ENCODE results near the gene COL6A5.
"Not testable (repeated sequence)": the region's sequence is repeated elsewhere in the genome, so short reads cannot be mapped to it uniquely, and the experiment has no call there.

The COL6A5 gene, protein sequence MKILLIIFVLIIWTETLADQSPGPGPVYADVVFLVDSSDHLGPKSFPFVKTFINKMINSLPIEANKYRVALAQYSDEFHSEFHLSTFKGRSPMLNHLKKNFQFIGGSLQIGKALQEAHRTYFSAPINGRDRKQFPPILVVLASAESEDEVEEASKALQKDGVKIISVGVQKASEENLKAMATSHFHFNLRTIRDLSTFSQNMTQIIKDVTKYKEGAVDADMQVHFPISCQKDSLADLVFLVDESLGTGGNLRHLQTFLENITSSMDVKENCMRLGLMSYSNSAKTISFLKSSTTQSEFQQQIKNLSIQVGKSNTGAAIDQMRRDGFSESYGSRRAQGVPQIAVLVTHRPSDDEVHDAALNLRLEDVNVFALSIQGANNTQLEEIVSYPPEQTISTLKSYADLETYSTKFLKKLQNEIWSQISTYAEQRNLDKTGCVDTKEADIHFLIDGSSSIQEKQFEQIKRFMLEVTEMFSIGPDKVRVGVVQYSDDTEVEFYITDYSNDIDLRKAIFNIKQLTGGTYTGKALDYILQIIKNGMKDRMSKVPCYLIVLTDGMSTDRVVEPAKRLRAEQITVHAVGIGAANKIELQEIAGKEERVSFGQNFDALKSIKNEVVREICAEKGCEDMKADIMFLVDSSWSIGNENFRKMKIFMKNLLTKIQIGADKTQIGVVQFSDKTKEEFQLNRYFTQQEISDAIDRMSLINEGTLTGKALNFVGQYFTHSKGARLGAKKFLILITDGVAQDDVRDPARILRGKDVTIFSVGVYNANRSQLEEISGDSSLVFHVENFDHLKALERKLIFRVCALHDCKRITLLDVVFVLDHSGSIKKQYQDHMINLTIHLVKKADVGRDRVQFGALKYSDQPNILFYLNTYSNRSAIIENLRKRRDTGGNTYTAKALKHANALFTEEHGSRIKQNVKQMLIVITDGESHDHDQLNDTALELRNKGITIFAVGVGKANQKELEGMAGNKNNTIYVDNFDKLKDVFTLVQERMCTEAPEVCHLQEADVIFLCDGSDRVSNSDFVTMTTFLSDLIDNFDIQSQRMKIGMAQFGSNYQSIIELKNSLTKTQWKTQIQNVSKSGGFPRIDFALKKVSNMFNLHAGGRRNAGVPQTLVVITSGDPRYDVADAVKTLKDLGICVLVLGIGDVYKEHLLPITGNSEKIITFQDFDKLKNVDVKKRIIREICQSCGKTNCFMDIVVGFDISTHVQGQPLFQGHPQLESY (N-terminal part only)
- 0 reads per million in 2 donors for total RNA-seq

- no peak for DNase-seq
These were observed at the start of gene COL6A5 for GRCh38 chr3:130345487-130346079. Gene COL6A5 (plus strand): TSS chr3:130345672. CDS start chr3:130373639, 27,967 bp downstream.

- DNase-seq, result no peak
These were observed 45.9 kb upstream of the COL6A5 start for GRCh38 chr3:130299531-130299930.

DNA sequence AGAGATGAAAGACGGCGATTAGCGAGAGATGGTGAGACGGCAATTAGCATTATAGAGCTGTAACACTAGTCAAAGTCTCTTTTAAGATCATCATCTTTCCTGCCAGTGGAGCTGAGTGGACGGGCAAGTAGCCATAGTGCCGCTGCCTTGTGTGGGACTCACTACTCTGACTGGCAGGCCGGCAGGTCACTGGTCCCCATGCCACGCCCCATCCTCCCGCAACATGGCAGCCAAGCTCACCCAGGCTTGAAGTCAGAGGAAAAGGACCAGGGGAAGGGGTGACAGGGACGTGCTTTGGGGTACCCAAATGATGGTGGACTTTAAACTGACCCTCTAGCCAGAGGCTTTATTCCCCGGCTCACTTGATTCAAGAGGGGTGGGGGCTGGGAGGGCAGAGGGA, 44.6 kb upstream of the COL6A5 start:
- DNase-seq, result no peak

GRCh38 chr3:130310109-130310508, 35.4 kb upstream of the COL6A5 start:
- no peak for DNase-seq

DNA sequence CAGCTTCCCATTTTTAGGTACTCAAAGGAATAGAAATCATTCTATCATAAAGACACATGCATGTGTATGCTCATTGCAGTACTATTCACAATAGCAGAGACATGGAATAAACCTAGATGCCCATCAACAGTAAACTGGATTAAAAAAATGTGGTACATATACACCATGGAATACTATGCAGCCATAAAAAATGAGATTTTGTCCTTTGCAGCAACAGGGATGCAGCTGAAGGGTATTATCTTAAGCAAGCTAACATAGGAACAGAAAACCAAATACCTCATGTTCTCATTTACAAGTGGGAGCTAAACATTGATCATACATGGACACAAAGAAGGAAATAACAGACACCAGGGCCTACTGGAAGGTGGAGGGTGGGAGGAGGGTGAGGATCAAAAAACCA, 33.1 kb upstream of the COL6A5 start:
- no peak for DNase-seq

DNA sequence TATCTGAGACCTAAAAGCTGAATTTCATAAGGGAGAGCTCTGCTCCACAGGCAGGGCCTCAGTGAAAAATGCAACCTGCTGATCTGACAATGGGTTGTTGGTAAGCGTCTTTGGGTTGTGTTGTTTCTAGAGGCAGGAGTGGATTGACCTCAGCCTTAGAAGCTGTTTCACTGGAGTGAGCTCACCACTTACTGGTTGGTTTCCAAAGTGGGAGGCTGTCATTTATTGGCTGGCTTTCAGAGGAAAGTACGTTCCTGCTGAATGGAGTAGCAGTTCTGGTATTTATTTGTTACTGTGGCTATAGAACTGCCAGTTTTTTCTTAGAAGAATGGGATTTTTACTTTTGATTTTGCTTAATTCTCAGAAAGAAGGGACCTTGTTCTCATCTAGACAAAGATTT, 29.3 kb upstream of the COL6A5 start:
- no peak for DNase-seq

- no peak for DNase-seq
These were observed 22.0 kb upstream of the COL6A5 start for GRCh38 chr3:130323503-130323902.

DNA sequence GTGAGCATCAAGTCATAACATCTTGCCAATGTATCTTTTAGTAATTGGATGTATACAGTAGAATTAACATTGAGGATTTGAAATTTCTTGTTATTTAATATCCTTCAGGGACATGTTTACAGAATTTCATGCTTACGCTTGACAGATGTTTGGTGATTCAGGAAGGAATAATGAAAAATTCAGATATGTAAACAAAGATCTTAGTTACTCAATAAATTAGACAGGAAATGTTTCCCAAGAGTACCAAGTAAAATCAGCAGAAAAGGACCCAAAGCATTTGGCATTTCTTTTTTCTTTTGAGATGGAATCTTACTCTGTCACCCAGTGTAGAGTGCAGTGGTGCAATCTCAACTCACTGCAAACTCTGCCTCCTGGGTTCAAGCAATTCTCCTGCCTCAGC, 4.7 kb upstream of the COL6A5 start:
- DNase-seq, result no peak

DNA sequence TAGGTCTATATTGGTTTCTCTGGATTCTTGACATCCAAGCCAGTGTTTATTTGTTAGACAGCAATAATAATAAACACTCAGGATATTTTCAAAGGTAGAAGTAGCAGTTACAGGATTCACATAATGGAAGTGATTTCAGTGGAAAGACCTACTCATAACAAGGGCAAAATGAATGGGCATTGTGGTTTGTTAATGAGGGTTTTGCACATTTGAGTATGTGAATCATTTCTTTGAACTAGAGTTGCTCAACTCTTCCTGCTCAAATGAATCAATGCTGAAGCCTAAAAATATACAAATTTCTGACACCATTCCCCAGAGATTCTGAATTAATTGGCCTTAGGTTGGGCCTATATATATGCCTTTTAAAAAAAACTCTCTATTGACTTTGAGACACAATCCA, 4.1 kb upstream of the COL6A5 start:
- no peak for DNase-seq

DNA sequence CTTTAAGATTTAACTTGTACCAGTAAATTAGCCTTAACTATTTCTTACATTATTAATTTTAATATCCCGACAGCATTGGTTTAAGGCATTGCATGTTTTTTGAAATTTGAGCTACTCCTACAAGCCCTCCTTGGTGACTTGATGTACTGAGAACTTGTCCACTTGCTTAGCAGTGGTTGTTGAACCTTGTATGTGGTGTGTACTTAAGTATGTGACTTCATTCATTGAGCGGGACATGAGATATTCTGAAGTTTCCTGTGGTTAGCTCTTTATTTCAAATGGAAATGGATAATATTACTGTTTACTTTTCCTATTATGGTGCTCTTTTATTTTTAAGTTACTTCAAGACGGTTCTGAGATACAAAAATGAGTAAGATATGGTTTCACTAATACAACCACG, 3.6 kb upstream of the COL6A5 start:
- DNase-seq, result no peak

DNA sequence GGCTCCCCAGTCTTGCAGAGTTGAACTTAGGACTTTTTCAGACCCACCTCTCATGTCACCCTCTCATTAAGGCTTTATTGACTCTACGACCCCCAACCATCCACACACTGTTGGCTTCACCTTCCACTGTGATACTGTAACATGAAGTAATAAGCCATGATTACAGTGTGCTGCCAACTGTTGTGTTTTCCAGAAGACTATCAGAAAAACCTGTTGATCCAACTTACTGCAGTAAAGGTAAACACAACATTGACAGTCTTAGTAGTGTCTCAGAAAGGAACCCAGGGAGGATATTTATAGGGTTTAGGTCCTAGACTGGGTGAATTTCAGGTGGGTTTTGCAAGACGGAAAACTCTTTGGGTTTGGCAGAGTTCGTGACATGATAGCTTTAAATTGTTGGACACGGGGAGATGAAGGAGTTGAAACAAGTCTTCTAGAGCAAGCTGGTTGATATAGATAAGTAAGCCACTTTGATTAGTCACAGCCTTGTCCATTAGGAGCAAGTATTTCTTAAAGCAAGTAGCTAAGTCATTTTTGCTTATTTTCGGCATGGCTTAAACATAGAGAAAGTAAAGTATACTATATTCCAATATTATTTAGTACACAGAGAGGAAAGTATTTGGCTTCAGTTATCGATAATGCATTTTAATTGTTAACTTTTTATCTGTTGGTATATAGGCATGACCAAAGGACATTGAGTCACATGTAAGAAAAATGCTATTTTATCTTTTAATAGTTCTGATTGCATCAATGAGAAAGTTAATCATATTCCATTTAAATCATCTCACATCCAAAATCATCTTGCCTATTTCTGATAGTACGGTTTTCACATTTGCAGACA, 2.4 kb upstream of the COL6A5 start:
- no peak for DNase-seq

- DNase-seq, result not testable (repeated sequence)
These were observed 2.8 kb downstream of the COL6A5 start for GRCh38 chr3:130348258-130348657.

DNA sequence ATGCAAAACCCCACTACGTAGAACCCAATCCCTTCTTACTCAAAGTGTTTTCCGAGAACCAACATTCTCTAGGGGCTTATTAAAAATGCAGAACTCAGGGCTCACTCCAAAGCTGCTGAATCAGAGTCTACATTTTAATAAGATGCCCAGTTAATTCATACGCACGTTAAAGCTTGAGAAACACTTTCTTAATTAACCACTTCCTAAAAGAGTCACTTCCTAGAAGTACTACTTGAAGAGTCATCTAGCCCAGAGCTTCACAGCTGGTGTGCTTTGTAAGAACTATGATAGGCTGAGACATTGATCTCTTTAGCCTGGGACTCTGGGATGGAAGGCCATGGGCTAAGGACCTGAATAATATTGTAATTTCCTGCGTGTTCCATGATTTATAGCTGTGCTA, 9.0 kb downstream of the COL6A5 start:
- no peak for DNase-seq

- no peak for DNase-seq
These were observed 28.6 kb downstream of the COL6A5 start for GRCh38 chr3:130374033-130374432.

- DNase-seq, result no peak
These were observed 29.4 kb downstream of the COL6A5 start for GRCh38 chr3:130374908-130375307.

GRCh38 chr3:130377960-130378676, 32.6 kb downstream of the COL6A5 start:
- DNase-seq, result no peak

DNA sequence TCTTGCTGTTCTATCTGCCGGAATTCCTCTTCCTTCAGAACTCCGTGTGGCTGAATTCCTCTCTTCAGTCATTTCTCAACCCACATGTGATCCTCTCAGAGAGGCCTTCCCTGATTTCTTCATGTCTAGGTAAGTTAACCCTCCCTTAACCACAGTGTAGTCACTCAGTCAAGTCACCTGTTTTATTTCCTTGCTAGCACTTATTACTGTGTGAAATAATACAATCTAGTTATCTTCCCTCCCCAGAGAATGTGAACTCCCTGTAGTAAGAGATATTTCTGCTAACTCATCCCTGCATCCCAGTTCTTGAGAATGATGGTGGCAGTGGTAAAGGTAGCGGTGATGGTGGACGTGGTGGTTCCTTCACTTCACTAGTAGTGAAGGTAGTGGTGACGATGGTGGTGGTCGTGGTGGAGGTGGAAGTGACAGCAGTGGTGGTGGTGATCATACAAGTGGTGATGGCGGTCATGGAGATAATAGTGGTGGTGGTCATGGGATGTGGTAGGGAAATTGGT, 33.3 kb downstream of the COL6A5 start:
- DNase-seq, result no peak

DNA sequence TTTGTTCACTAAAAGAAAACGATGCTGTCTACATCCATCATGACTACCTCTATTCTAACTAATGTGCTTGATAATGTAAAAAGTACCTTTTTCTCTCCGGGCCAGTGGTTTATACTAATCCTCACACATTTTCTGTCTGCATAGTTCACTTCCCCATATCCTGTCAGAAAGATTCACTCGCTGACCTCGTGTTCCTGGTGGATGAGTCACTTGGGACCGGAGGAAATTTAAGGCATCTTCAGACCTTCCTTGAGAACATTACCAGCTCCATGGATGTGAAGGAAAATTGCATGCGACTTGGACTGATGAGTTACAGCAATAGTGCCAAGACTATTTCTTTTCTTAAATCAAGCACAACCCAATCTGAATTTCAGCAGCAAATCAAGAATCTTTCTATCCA, 33.8 kb downstream of the COL6A5 start:
- DNase-seq, result no peak

- no peak for DNase-seq
These were observed 34.9 kb downstream of the COL6A5 start for GRCh38 chr3:130380398-130380797.

DNA sequence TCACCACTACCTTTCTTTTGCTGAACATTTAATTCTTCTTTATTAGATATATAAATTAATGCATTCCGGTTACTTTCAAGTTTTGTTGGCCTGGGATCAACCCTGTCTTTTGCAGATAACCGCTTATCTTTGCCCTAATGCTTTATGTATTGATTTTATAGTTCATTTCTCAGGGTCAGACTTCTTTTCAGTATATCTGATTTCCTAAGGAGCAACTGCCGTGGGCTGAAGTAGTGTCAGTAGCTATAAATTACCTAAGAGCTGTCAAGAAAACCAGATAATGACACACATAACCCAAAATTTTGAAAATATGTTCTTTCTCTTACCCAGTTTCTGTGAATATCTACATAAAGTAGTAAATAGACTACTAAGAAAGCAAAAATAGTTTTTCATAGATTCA, 38.0 kb downstream of the COL6A5 start:
- DNase-seq, result no peak

- DNase-seq, result no peak
These were observed 39.1 kb downstream of the COL6A5 start for GRCh38 chr3:130384476-130385025.

All from T-helper 9 cell (primary cell).